NCI-H187 (cell line): Measurements from ENCODE around the gene IFT57.
"Not testable (repeated sequence)": the region's sequence is repeated elsewhere in the genome, so short reads cannot be mapped to it uniquely, and the experiment has no call there.

Source experiments
- DNase-seq, 2 experiments: peaks; one replicate each; lab custom pipeline; 2025; lab: John Stamatoyannopoulos, UW

Gene IFT57

GRCh38 chr3:108159865-108160264, 62.4 kb downstream of the IFT57 start:
- DNase-seq: no peak

DNA sequence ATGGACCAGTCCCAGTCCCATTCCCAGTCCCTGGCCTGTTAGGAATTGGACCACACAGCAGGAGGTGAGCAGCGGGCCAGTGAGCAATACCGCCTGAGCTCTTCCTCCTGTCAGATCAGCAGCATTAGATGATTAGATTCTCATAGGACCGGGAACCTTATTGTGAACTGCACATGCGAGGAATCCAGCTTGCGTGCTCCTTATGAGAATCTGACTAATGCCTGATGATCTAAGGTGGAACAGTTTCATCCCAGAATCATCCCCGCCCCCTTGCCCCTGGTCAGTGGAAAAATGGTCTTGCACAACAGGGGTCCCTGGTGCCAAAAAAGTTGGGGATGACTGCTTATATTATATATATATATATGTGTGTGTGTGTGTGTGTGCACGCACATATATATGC, 63.1 kb downstream of the IFT57 start:
- DNase-seq: no peak

DNA sequence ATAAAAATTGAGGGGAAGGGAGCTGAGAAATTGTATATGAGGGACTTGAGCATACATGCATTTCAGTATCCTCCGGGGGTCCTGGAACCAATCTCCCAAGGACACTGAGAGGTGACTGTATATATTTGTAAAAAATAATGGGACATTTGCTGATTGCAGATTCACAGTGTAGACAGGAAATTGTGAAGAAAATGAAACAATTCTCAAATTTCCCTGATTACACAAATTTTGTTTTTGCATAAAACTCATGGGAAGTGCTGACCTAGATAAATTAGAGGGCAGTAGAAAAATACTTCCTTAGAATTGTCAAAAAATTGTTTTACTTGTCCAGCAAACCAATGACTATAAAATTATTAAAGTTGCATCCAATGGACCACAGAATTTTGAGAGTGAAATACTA, 64.0 kb downstream of the IFT57 start:
- DNase-seq: no peak

DNA sequence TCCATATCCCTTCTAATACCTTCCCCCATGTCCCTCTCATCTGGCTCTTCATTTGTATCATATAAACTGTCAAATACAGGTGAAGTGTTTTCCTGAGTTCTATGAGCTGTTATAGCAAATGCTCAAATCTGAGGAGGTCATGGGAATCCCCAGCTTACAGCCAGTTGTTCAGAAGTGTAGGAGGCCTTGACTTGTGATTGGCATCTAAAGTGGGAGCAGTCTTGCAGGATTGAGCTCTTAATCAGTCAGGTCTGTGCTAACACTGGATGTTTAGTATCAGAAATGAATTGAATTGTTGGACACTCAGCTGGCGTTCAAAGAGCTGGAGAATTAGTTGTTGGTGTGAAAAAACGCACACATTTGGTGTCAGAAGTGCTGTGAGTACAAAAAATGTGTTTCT, 65.0 kb downstream of the IFT57 start:
- no peak for DNase-seq

- DNase-seq: no peak
Observed at GRCh38 chr3:108156312-108156853, 65.8 kb downstream of the IFT57 start.

- DNase-seq: not testable (repeated sequence)
Observed at GRCh38 chr3:108155642-108156041, 66.6 kb downstream of the IFT57 start.

- peak in 1 of 2 experiments; percentile 16 for DNase-seq
Observed at GRCh38 chr3:108153451-108153981, 68.7 kb downstream of the IFT57 start.

GRCh38 chr3:108152274-108152673, 70.0 kb downstream of the IFT57 start:
- DNase-seq: no peak

DNA sequence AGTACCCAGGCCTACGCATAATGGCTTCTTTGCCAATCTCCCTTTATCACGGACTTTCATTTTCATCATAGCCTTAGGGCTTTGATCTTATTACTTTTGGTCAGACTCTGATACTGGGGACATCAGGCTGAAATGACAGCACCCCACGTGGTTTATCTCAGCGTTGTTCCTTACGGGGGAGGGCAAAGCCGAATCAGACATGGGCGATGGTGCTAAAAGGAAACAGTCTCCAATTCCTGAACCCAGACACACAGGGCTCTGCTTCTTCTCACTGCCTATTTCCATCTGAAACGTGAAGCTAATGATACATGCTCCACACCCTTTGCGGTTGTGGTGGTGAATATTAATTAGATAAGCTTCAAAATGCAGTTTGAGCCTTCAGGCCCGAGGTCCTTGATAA, 72.0 kb downstream of the IFT57 start:
- no peak for DNase-seq

- DNase-seq: no peak
Observed at GRCh38 chr3:108146139-108146538, 76.1 kb downstream of the IFT57 start.

- no peak for DNase-seq
Observed at GRCh38 chr3:108145578-108145977, 76.6 kb downstream of the IFT57 start.

DNA sequence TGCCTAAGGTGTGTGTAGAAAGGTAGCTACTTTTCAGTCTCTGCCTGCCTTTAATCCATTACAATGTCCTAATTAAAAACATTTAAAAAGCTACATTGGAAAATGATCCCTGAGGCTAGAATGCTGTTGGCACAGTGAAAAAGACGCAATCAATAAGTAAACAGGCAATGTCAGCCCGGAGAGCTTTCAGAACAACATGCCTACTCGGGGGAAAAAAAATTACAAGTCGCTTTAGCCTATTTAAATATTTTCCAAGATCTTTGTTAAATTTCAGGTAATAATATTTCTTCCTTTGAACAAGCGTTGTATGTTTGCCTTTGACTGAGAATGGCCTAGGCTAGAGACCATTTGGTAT, 84.8 kb downstream of the IFT57 start:
- no peak for DNase-seq

DNA sequence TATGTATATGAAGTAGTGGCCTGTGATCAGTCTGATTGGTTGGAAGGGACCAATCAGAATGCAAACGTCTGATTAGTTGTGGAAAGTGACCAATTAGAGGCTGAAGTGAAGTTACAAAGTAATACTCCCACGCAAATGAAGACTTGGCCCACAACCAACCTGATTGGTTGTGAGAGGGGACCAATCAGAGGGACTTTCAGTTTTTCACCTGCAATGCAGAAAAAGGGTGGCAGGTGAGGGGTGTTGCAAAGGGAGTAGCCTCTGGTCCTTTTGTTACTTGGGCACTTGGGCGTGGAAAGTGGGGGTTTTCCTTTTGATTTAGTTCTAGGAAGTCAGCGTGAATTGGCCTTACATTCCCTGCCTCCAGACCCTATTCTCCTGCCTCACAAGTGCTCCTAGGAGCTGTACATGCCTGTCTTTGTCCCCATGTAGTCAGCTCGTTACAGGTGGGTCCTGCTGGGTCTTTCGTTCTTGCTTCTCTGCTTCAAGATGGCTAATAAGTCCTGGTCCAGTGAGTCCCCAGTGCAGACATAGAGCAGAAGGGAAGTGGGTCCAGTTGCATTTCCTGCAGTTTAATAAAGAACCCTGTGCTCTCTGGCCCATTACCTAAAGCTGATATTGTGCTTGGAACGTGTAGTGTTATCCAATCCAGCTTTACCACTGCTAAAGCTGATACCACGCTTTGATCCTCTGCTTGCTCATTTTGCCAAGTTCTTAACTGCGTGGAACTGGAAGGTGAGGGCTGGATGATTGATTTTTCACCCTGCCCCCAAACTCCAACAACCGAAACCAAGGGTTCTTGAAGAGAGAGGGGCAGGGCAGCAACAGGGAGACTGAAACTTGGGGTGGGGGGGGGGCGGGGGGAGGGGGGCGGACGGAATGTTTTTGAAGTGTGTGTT, 85.4 kb downstream of the IFT57 start:
- no peak for DNase-seq

DNA sequence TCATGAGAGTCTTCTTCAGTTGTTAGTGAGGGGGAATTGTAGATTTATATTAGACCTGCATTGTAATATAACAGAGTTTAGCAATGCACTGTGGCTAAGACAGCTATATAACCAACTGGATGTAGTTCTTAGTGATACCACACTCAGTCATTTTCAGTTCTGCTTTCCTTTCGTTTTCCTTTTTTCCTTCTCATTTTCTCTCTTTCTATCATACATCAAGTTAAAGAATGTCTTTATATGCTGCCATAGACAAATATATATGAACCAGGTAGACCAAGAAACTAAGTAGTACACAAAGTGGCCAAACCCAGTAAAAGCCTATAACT, 87.7 kb downstream of the IFT57 start:
- DNase-seq: no peak

- no peak for DNase-seq
Observed at GRCh38 chr3:108133858-108134554, 88.2 kb downstream of the IFT57 start.

- DNase-seq: no peak
Observed at GRCh38 chr3:108133048-108133369, 89.2 kb downstream of the IFT57 start.

- no peak for DNase-seq
Observed at GRCh38 chr3:108131475-108132134, 90.6 kb downstream of the IFT57 start.

DNA sequence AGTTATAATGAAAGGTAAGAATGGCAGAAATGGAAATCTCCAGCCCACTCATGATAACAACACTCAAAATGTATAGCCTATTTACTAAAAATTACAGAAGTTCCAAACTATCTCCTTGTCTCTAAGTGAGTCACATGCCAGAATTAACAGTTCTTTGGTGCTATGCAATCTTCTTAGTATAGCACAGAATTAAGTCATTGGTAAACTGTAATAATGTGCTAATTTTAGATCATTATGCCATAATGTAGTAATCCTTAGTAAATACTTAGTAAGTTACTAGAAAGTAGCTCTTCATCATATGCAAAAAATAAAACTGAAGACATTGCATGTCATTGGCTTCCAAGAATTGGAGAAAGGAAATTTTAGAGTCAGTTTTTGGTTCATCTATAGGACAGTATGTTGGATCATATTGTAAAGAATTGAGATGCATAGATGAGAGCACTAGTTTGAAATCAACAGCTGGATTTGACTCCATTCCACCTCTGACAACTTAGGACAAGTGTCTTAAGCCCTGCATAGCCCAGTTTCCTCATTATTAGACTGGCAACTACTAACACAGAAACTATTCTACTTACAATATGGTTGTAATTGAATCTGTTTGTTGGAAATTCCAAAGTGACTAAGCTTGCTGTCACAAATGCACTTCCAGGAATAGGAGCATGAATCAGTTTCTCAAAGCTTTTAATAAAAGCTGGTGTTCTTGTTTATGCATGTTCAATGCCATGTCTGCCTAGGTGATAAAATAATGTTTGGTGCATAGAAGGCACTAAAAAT, 91.3 kb downstream of the IFT57 start:
- no peak for DNase-seq

GRCh38 chr3:108130236-108130635, 92.0 kb downstream of the IFT57 start:
- no peak for DNase-seq

DNA sequence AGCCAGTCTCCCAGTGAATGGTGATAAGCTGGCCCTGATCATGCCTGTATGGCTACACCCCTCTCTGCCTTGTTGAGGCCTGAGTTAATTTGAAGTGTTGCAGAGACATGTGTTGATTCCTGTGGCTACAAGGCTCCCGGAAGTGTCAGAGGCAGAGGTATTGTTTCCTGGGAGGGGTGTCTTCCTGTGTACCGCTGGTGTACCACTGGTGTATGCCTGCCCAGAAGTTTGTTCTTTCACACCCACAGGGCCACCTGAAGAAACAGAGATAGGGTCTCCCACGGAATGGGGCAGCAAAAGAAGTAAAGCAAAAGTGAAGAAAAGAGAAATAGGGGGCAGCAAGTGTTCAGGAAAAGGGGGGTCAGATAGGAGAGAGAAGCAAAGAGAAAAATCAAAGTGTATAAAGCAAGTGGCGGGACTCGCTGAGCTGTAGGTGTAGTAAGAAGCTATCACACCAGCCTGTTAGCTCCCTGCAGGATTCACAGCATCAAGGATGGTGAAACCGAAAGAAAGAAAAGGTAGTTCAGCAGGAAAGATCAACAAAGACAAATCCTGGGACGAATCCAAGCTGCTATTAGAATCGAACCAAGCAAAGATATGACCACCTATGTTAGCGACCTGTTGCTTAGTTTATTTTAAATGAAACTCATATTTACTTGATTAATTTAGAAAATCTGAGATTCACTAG, 94.8 kb downstream of the IFT57 start:
- DNase-seq: no peak

DNA sequence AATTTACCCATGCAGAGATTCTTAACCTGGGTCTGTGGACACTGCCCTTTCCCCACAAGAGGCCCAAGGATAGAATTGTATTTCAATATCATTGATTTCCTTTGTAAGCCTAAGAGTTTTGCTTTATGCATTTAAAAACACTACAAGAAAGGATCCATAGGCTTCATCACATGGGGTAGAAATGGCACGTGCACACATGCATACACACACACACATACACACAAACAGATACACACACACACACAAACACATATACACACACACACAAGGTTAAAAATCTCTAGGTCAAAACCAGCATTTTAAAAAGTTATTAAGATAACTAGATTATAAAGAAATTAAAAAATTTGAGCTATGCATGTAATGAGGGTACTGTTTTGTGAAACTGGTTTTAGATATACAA, 95.9 kb downstream of the IFT57 start:
- DNase-seq: no peak
